Dermis blood vessel endothelial cell (primary cell): ENCODE measurements around the gene DACH1. TPM values are rescaled to one million over a fixed set of nuclear protein-coding genes. Genes with fewer than 3 reads are reported as not detected.

ENCODE experiments used
- DNase-seq: peaks from one replicate; pipeline ENCODE4 v3.0.0; 2010
- total RNA-seq: library from RNA; depleted of rRNA; stranded (reverse); fragments of >200 nt; gene quantifications from 2 replicates; pipeline ENCODE4 v1.2.3, GENCODE V29; 2014

Gene DACH1
- total RNA-seq, 1 donor from 2014 or later, result 5.1 TPM

- no peak for DNase-seq
These were observed 94.6 kb downstream of the DACH1 start for GRCh38 chr13:71772361-71772760.

GRCh38 chr13:71771144-71771543 is 95.9 kb downstream of the DACH1 start:
- no peak for DNase-seq

GRCh38 chr13:71770710-71771109 is 96.3 kb downstream of the DACH1 start:
- DNase-seq, result no peak

- DNase-seq, result no peak
These were observed 98.1 kb downstream of the DACH1 start for GRCh38 chr13:71768881-71769280.

GRCh38 chr13:71759651-71760511 is 107.1 kb downstream of the DACH1 start:
- DNase-seq, result no peak

GRCh38 chr13:71758828-71759227 is 108.2 kb downstream of the DACH1 start:
- DNase-seq, result peak; percentile 65

- peak; percentile 10 for DNase-seq
These were observed 112.5 kb downstream of the DACH1 start for GRCh38 chr13:71754407-71754974.

- no peak for DNase-seq
These were observed 114.1 kb downstream of the DACH1 start for GRCh38 chr13:71752775-71753513.

- no peak for DNase-seq
These were observed 115.9 kb downstream of the DACH1 start for GRCh38 chr13:71751073-71751472.

- DNase-seq, result no peak
These were observed 136.7 kb downstream of the DACH1 start for GRCh38 chr13:71730267-71730666.

GRCh38 chr13:71729441-71729840 is 137.6 kb downstream of the DACH1 start:
- no peak for DNase-seq

- DNase-seq, result no peak
These were observed 139.3 kb downstream of the DACH1 start for GRCh38 chr13:71727662-71728061.

GRCh38 chr13:71727042-71727441 is 140.0 kb downstream of the DACH1 start:
- no peak for DNase-seq

GRCh38 chr13:71722206-71722605 is 144.8 kb downstream of the DACH1 start:
- DNase-seq, result no peak

GRCh38 chr13:71721104-71721503 is 145.9 kb downstream of the DACH1 start:
- DNase-seq, result no peak

- no peak for DNase-seq
These were observed 148.1 kb downstream of the DACH1 start for GRCh38 chr13:71718931-71719330.

- DNase-seq, result no peak
These were observed 152.1 kb downstream of the DACH1 start for GRCh38 chr13:71714802-71715375.

GRCh38 chr13:71712988-71713653 is 153.9 kb downstream of the DACH1 start:
- DNase-seq, result peak; percentile 73

- no peak for DNase-seq
These were observed 162.3 kb downstream of the DACH1 start for GRCh38 chr13:71704656-71705055.

GRCh38 chr13:71703138-71703537 is 163.9 kb downstream of the DACH1 start:
- DNase-seq, result no peak

GRCh38 chr13:71702253-71702652 is 164.8 kb downstream of the DACH1 start:
- DNase-seq, result no peak

- DNase-seq, result no peak
These were observed 165.3 kb downstream of the DACH1 start for GRCh38 chr13:71701741-71702140.

- no peak for DNase-seq
These were observed 167.7 kb downstream of the DACH1 start for GRCh38 chr13:71699342-71699741.
